Epithelial cell of proximal tubule (primary cell): Measurements from ENCODE around the gene ZDHHC1. TPM values are rescaled to one million over a fixed set of nuclear protein-coding genes. Genes with fewer than 3 reads are reported as not detected.

Experiments
- DNase-seq: peaks from one replicate; pipeline ENCODE4 v3.0.0-alpha.2; 2011; ENCODE audit warnings: low read depth
- H3K4me3 ChIP-seq: 2 replicates; pipeline ENCODE4 v1.5.1; 2011; ENCODE audit warnings: low read depth, mild to moderate bottlenecking, low read length
- total RNA-seq: library from RNA; depleted of rRNA; stranded (reverse); fragments of >200 nt; gene quantifications from 2 replicates; pipeline ENCODE4 v1.2.3, GENCODE V29; 2015
- TF ChIP-seq, protein P1 (sequence below): conservative IDR thresholded peaks from 2 replicates; pipeline ENCODE4 v1.5.1; 2012; ENCODE audit warnings: low read depth, mild to moderate bottlenecking, low read length

Gene ZDHHC1
- total RNA-seq, 1 donor from 2014 or later = 7.3 TPM

DNA sequence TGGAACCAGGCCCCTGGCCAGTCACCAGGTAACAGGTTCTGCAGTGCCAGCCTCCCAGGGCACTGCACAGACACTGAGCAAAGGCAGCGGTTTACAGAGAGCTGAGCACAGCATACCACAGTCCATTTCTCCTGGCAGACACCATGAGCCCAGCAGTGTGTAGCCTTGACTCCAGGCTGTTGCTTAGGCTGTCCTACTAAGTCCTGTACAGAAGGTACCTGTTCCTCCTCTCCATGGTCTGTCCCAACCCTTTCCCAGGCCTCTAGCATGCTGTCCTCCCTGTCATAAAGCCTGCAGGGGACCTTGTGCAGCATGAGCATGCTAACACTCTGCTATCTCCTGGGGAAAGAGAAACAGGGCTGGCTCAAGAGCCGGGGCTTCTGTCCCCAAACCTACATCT lies 44.7 kb upstream of the ZDHHC1 start:
- no peak overlapping the region for H3K4me3 ChIP-seq
- TF ChIP-seq, protein P1, sequence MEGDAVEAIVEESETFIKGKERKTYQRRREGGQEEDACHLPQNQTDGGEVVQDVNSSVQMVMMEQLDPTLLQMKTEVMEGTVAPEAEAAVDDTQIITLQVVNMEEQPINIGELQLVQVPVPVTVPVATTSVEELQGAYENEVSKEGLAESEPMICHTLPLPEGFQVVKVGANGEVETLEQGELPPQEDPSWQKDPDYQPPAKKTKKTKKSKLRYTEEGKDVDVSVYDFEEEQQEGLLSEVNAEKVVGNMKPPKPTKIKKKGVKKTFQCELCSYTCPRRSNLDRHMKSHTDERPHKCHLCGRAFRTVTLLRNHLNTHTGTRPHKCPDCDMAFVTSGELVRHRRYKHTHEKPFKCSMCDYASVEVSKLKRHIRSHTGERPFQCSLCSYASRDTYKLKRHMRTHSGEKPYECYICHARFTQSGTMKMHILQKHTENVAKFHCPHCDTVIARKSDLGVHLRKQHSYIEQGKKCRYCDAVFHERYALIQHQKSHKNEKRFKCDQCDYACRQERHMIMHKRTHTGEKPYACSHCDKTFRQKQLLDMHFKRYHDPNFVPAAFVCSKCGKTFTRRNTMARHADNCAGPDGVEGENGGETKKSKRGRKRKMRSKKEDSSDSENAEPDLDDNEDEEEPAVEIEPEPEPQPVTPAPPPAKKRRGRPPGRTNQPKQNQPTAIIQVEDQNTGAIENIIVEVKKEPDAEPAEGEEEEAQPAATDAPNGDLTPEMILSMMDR = no peak
- no peak for DNase-seq

DNA sequence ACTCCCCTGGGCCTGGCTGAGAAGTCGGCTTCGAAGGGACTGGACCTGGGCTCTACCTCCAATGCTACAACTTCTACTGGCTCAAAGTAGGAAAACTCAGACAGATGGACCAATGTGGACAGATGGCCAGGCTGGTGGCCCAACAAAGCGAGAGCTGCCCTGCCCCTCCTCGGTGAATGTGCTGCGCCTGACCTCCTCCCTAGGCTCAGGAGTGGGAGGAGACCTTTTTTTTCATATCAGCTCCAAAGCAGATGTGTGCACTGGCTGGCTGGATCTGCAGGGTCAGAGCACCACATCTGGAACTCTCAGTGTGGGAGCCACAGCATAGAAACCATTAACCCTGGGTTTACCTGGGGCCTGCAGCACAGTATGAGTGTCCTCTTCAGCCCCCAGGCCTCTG lies 43.9 kb upstream of the ZDHHC1 start:
- H3K4me3 ChIP-seq = no peak overlapping the region
- TF ChIP-seq, protein P1 = no peak
- no peak for DNase-seq

DNA sequence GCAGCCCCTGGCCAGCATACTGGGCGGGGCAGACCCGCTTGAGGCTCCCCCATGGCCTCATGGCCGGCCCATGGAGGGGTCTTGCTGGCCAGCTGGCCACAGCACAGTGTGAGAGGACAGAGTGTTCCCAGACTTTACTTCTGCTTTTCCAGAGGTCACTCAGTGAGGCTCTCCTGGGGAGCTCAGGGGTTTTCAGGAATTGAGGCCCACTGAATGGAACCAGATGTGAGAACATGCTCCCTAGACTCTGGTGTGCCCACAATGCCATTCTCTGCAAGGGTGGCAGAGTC lies 43.5 kb upstream of the ZDHHC1 start:
- no peak overlapping the region for H3K4me3 ChIP-seq
- DNase-seq = no peak
- TF ChIP-seq, protein P1 = no peak

DNA sequence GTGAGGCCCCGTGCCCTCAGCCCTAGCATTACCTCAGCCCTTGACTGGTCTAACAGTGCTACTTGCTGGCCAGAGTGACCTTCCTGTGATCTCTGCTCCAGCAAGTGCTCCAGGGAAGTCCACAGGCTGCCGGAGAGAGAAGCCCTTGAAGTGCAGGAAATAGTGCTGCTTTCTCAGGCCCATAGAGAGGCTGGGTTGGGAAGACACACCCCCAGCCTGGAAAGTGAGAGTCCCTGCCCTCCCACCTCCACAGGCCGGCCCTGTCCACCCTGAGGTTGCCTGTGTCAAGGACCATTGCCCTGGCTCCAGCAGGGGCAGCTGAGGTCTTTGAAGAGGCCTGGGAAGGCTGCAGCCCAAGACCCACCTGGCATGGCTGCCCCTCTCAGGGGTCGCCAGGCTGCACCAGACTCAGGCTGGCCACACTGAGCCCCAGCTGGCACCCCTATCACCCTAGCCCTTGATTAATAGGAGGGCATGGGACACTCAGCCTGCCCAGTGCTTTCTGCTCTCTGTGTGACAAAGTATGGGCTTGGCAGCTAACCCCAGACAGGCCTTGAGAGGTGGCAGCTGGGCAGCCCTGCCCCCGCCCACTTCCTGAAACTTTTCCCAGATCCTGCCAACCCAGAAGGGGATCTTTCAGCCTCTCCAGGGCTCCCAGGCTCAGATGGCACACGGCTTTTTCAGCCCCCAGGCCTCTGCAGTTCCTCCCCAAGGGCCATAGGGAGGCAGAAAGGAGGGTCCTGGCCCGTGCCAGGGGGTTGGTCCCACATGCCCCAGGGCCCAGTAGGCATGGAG lies 43.0 kb upstream of the ZDHHC1 start:
- TF ChIP-seq, protein P1 = no peak
- H3K4me3 ChIP-seq = no peak overlapping the region
- no peak for DNase-seq

DNA sequence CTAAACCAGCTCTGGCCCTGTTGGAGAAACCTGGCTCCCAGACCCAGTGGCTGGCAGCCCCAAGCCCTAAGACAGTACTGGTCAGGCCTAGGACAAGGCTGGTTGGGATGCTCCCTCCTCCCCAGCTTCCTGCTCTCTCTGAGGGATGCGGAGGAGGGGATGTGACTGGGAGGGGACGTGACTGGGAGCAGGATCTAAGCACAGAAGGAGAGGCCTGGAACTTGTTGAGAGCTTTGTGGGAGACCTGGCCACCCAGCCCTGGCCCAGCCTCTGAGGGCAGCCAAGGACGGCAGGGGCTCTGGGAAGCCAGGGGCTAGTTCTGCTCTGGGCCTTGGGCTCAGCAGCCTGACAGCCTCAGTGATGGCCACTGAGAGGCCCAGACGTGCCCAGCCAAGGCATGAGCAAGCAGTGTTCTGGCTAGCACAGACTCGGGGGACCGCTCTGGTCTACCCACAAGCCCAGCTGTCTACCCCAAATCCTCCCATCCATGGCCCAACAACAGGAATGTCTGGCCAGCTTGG lies 41.9 kb upstream of the ZDHHC1 start:
- TF ChIP-seq, protein P1 = no peak
- DNase-seq = no peak
- H3K4me3 ChIP-seq = no peak overlapping the region

DNA sequence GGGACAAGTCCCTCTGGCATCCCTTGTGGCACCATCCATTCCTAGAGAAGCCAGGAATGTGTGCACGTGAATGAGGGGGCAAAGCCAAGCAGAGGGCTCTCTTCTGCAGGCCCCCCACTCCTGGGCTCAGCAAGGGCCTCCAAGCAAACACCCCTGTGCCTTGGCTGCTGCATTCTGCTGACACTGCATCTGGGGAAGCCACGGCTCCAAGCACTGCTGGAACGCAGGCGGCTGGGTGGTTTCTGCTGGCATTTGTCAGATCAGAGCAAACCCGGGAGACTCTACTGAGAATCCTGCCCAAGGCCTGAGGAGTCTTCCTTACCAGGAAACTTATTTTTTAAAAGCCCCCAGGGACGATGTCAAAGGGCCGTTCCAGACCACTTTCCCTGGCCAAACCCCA lies 41.3 kb upstream of the ZDHHC1 start:
- TF ChIP-seq, protein P1 = no peak
- no peak overlapping the region for H3K4me3 ChIP-seq

DNA sequence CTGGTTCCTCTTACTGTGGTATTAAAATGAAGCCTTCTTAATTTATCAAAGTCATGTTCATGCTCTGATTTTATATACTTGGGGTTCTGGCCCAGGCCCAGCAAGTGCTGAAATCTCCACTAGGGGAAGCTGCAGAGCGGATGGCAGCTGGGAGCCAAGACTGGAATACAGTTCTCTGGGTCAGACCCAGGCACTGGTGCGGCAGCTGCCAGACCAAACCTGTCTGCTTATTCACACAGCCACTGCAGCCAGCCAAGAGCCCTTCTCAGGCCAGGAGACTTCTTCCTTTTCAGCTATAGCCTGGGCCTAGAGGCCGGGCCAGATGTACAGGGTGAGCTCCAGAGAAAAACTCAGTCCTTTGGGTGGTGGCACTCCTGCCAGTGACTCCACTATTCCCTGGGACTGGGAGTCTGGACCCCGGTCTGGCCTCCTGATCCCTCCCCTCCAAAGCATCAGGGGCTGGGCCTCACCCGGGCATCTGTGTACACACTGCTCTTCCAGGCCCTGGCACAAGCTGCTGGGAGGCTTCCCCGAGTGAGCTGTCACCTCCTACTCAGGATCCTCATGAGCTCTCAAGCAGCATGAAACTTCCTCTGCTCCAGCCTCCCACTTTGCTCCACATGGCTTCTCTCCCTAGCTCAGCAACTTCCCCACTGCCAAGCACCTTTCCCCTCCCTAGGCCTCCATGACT lies 40.3 kb upstream of the ZDHHC1 start:
- H3K4me3 ChIP-seq = no peak overlapping the region
- no peak for DNase-seq
- TF ChIP-seq, protein P1 = peak; percentile 54

More for the DNA sequence above, 41.3 kb upstream of the ZDHHC1 start:
- DNase-seq = no peak
